Uterus (tissue), 2 donors: ENCODE results near the gene TNS4.

ENCODE experiments used
- CTCF ChIP-seq, 4 experiments: fragments of 200-600 bp in 2 of 4; fragments of 450-650 bp in 2 of 4; sonication (generic) in 2 of 4; IDR thresholded peaks; one replicate each; pipeline ENCODE4 v1.5.1; 2016 to 2019; ENCODE audit warnings: antibody characterized with exemption in 4 of 4, mild to moderate bottlenecking in 2 of 4, moderate library complexity in 1 of 4
- POLR2A ChIP-seq, 2 donors: fragments of 450-650 bp; IDR thresholded peaks; one replicate each; pipeline ENCODE4 v1.6.1; 2016; ENCODE audit warnings: antibody characterized with exemption in 2 of 2, mild to moderate bottlenecking in 1 of 2, moderate library complexity in 1 of 2

- TF ChIP-seq CTCF (IDR thresholded peaks at IDR 0.05) (no peak), POLR2A (IDR thresholded peaks at IDR 0.05) (no peak)
Measured at GRCh38 chr17:40447806-40448205, 53.6 kb downstream of the TNS4 start.
